ENCODE results near the gene IRF1. TPM values are rescaled to one million over a fixed set of nuclear protein-coding genes. Genes with fewer than 3 reads are reported as not detected.

Gene IRF1
- total RNA-seq, 1 experiment from 2014 or later = 30.1 TPM

DNA sequence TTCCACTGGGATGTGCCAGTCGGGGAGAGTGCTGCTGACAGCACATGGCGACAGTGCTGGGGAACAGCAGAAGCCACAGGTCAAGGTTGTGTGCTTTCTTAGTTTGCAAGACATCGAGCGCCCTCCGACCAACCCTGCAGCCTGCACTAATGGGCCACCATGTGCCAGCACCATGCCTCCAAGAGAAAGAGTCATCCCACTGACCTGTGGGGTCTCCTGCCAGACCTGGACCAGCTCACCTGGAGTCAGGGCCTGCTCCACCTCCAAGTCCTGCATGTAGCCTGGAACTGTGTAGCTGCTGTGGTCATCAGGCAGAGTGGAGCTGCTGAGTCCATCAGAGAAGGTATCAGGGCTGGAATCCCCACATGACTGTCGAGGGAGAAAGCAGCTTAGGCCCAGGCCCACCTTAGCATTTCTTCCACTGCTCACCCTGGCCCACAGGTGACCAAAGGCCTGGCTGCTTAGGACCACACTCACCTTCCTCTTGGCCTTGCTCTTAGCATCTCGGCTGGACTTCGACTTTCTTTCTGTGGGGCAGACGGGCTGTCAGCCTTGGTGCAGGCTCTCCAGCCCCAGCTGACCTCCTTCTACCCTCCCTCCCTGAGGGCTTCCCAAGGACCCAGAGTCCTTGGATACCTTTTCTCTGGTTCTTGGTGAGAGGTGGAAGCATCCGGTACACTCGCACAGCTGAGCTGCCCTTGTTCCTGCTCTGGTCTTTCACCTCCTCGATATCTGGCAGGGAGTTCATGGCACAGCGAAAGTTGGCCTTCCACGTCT, 4.1 kb downstream of the IRF1 start (continued):
- TF ChIP-seq, protein P1, sequence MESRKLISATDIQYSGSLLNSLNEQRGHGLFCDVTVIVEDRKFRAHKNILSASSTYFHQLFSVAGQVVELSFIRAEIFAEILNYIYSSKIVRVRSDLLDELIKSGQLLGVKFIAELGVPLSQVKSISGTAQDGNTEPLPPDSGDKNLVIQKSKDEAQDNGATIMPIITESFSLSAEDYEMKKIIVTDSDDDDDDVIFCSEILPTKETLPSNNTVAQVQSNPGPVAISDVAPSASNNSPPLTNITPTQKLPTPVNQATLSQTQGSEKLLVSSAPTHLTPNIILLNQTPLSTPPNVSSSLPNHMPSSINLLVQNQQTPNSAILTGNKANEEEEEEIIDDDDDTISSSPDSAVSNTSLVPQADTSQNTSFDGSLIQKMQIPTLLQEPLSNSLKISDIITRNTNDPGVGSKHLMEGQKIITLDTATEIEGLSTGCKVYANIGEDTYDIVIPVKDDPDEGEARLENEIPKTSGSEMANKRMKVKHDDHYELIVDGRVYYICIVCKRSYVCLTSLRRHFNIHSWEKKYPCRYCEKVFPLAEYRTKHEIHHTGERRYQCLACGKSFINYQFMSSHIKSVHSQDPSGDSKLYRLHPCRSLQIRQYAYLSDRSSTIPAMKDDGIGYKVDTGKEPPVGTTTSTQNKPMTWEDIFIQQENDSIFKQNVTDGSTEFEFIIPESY (IDR thresholded peaks at IDR 0.05; ENCODE audit: extremely low read depth, insufficient replicate concordance, low read length) = no peak
- TF ChIP-seq POLR2AphosphoS5 (IDR thresholded peaks at IDR 0.05; ENCODE audit: low read depth, low read length) = no peak

DNA sequence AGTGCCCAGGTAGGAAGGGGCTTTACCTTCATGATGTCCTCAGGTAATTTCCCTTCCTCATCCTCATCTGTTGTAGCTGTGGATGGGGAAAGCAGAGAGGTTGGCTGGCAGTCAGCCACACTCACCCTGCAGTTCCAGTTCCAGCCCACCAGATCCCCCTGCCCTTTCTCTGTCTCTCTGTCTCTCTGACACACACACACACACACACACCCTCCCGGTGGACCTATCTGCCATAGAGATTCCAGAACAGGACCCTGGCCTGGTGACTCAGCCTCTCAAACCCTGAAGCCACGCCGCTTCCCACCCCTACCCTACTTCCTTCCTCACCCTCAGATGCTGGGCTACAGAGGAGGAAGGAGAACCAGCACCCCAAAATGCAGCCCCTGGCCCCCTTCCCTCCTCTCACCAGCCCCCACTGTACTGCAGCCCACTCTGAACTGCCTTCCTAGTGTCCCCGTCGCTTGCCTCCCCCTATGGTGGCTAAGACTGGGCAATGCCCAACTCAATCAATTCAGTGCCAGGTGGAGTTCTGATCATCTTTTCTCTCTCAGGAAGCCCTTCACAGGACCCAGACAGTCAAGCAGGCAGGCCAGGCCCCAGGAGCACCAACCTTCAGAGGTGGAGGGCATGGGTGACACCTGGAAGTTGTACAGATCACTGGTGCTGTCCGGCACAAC, 4.8 kb downstream of the IRF1 start:
- no peak overlapping the region for H3K4me3 ChIP-seq (replicated peaks in 1 of 2; ENCODE audit: low read depth in 1 of 2, low read length in 2 of 2)
- H3K27me3 ChIP-seq (ENCODE audit: insufficient read depth, low read length) = no peaks in the 10 kb centered on the region
- H4K20me1 ChIP-seq (ENCODE audit: insufficient read depth) = no peaks in the 10 kb centered on the region
- ChIA-PET RAD21 (ENCODE audit: low non-redundant PET in 1 of 2, low total read pairs in 2 of 2, uncharacterized antibody in 2 of 2, unreplicated experiment in 2 of 2) (no interaction called here), POLR2A (interaction anchor here (1.5 kb wide), 1 partner anchor 10 kb away, joined by 3 read pairs; no protein-coding TSS in a partner anchor), CTCF (no interaction called here)
- no peak overlapping the region for H3K4me2 ChIP-seq (ENCODE audit: low read length)
- H3K36me3 ChIP-seq (ENCODE audit: control insufficient read depth in 1 of 2, insufficient read depth in 2 of 2, low read length in 2 of 2) = peaks cover 24 to 43% of the 10 kb centered on the region in 2 experiments
- no peak overlapping the region for H3K9ac ChIP-seq (ENCODE audit: low read length)
- no TSS peak for BruUV-seq (replicated peaks)
- TF ChIP-seq ZNF274 (IDR thresholded peaks at IDR 0.05; ENCODE audit: low read depth, low read length) = no peak
- no peak for TF ChIP-seq JUND (IDR thresholded peaks at IDR 0.05)
- no peak for TF ChIP-seq EGR1 (IDR thresholded peaks at IDR 0.05; ENCODE audit: low read depth)
- no peak for TF ChIP-seq EZH2 (IDR thresholded peaks at IDR 0.05)
- TF ChIP-seq, protein P2, sequence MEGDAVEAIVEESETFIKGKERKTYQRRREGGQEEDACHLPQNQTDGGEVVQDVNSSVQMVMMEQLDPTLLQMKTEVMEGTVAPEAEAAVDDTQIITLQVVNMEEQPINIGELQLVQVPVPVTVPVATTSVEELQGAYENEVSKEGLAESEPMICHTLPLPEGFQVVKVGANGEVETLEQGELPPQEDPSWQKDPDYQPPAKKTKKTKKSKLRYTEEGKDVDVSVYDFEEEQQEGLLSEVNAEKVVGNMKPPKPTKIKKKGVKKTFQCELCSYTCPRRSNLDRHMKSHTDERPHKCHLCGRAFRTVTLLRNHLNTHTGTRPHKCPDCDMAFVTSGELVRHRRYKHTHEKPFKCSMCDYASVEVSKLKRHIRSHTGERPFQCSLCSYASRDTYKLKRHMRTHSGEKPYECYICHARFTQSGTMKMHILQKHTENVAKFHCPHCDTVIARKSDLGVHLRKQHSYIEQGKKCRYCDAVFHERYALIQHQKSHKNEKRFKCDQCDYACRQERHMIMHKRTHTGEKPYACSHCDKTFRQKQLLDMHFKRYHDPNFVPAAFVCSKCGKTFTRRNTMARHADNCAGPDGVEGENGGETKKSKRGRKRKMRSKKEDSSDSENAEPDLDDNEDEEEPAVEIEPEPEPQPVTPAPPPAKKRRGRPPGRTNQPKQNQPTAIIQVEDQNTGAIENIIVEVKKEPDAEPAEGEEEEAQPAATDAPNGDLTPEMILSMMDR (IDR thresholded peaks at IDR 0.05 in 2 of 3, conservative IDR thresholded peaks at IDR 0.05 in 1 of 3; ENCODE audit: borderline replicate concordance in 1 of 3, insufficient read depth in 1 of 3, low read depth in 2 of 3, low read length in 2 of 3) = no peak
- TF ChIP-seq ZFX (IDR thresholded peaks at IDR 0.05) = no peak
- TF ChIP-seq YY1 (IDR thresholded peaks at IDR 0.05; ENCODE audit: extremely low read depth, insufficient replicate concordance, low read depth, low read length) = no peak
- TF ChIP-seq, protein P3, sequence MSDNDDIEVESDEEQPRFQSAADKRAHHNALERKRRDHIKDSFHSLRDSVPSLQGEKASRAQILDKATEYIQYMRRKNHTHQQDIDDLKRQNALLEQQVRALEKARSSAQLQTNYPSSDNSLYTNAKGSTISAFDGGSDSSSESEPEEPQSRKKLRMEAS (IDR thresholded peaks at IDR 0.05) = no peak
- TF ChIP-seq POLR2A (IDR thresholded peaks at IDR 0.05; ENCODE audit: borderline replicate concordance, extremely low read depth, insufficient read depth, insufficient read length) = no peak
- no peak for TF ChIP-seq CEBPB (IDR thresholded peaks at IDR 0.05; ENCODE audit: low read depth)
- TF ChIP-seq SIN3A (IDR thresholded peaks at IDR 0.05; ENCODE audit: low read depth) = no peak
- TF ChIP-seq FOSL1 (IDR thresholded peaks at IDR 0.05; ENCODE audit: low read depth) = no peak
- TF ChIP-seq TCF7L2 (IDR thresholded peaks at IDR 0.05; ENCODE audit: borderline replicate concordance, extremely low read depth, insufficient read depth, insufficient read length) = no peak
- no peak for TF ChIP-seq CBX3 (IDR thresholded peaks at IDR 0.05; ENCODE audit: low read depth)
- no peak for TF ChIP-seq ELF1 (IDR thresholded peaks at IDR 0.05; ENCODE audit: borderline replicate concordance, low read depth)
- H3K4me1 ChIP-seq (ENCODE audit: control insufficient read depth in 1 of 2, insufficient read depth in 2 of 2, low read length in 2 of 2) = peaks cover 6 to 10% of the 10 kb centered on the region in 2 experiments; a peak in 3 of 4 replicates
- H3K79me2 ChIP-seq (ENCODE audit: insufficient read depth, low read length) = peaks cover 26% of the 10 kb centered on the region
- DNase-seq (ENCODE audit: low read depth, low spot score) (no peak), ATAC-seq (no peak)
- H2AFZ ChIP-seq (ENCODE audit: low read depth, low read length, poor library complexity, severe bottlenecking) = no peak overlapping the region
- intact Hi-C loops (cut with micrococcal nuclease) = no loop called here
- no peak overlapping the region for H3K27ac ChIP-seq (ENCODE audit: low read depth, low read length)
- H3K9me3 ChIP-seq (ENCODE audit: control insufficient read depth in 1 of 2, insufficient read depth in 1 of 2, low read depth in 1 of 2, low read length in 2 of 2) = no peaks in the 10 kb centered on the region
- H3K9me2 ChIP-seq (ENCODE audit: insufficient read depth) = no peaks in the 10 kb centered on the region

Measured in HCT116 (cell line).